SH-SY5Y (cell line): ENCODE data around the gene ADRA2B.

Source experiments
- GATA2 ChIP-seq: IDR thresholded peaks from 2 replicates; pipeline ENCODE4 v1.6.1; 2011; ENCODE audit warnings: mild to moderate bottlenecking, low read depth, low read length
- GATA3 ChIP-seq: IDR thresholded peaks from 2 replicates; pipeline ENCODE4 v1.6.1; 2011; ENCODE audit warnings: low read depth, mild to moderate bottlenecking, low read length, moderate library complexity

DNA sequence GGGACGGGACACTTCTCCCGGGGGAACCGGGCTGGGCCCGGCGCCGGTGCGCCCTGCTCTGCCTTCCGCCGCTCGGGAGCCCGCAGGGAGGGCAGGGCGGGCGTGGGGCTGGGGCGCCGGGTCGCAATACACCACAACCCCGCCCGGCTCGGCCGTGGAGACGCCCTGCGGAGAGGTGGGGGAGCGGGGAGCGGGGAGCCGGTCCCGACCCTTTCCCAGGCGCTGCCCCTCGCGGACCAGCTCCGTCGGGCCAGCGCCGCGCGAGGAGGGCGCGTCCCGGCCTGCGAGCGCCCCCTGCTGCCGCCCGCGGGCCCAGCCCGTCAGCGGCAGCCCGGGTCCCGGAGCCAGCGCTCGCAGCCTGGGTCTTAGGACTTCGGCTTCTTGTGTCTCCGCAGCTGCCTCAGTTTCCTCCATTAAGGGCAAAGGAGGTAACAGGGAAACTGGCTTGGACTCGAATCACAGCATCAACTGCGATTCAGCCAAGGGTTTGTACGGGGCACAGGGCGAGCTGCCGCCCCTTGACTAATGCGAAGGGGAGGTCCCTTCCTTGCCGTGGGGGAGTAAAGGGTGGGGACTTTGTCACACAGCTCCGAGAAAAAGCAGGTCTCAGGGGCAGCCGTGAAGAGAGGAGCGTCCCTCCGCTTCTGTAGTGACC is 635 bp upstream of the ADRA2B start:
- TF ChIP-seq GATA3 = no peak
- TF ChIP-seq GATA2 = no peak
